GM18507 (cell line): ENCODE measurements around the gene CSF2.

ENCODE experiments used
- DNase-seq: peaks from one replicate; pipeline ENCODE4 v3.0.0; 2011; ENCODE audit warnings: low read depth; ENCODE audit not compliant: insufficient read length; ENCODE audit errors: extremely low spot score
- FAIRE-seq: peaks from 2 replicates; lab custom pipeline; 2011; peaks lifted over from hg19 to GRCh38; lab: Jason Lieb, UNC

CSF2 gene

DNA sequence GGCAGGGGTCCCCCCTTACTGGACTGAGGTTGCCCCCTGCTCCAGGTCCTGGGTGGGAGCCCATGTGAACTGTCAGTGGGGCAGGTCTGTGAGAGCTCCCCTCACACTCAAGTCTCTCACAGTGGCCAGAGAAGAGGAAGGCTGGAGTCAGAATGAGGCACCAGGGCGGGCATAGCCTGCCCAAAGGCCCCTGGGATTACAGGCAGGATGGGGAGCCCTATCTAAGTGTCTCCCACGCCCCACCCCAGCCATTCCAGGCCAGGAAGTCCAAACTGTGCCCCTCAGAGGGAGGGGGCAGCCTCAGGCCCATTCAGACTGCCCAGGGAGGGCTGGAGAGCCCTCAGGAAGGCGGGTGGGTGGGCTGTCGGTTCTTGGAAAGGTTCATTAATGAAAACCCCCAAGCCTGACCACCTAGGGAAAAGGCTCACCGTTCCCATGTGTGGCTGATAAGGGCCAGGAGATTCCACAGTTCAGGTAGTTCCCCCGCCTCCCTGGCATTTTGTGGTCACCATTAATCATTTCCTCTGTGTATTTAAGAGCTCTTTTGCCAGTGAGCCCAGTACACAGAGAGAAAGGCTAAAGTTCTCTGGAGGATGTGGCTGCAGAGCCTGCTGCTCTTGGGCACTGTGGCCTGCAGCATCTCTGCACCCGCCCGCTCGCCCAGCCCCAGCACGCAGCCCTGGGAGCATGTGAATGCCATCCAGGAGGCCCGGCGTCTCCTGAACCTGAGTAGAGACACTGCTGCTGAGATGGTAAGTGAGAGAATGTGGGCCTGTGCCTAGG lies at the start of gene CSF2:
Gene CSF2, plus strand, starts transcription at position 559 of the 783 bp plus-strand sequence. Its CDS starts 35 bp downstream, at position 594.
- FAIRE-seq, result no peak
- no peak for DNase-seq

DNA sequence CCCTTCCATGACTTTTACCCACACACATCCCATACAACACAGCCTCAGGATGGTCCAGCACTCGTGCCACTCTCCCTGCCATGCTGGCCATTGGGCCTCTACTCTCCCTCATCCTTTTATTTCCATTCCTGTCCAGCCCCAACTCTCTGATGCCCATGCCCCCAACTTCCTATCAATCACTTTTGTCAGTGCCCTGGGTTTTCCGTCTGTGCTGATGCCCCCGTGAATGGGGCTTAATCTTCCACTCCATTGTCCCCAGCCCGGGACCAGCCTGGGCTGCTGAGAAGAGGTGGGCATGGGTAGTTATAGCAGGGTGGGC lies 49.5 kb upstream of the CSF2 start:
- FAIRE-seq, result no peak
- DNase-seq, result no peak

DNA sequence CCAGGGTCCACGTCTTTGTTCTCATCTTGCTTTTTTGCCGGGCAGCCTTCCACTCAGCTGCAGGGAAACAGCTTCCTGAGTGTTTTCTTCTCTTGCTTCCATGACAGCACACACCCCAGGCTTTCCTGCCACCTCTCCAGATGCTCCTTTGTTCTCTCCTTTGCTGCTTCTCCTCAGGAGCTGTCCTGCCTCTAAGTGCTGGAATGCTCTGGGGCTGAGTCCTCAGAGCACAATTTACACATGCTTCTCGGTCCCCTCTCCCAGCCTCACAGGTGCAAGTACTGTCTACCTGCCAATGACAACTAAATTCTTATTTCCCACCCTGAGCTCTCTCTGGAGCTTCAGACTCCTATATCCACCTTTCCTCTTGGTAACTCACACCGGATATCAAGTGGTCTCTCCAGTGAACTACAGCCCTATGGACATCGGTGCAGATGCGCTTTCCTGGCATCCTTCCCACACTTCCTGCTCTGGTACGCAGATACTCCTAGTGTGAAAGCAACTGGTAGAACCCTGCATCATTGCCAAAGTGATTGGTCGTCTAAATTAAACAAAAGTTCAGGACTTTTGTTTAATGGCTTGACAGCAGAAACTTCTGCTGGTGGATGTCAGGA lies 48.7 kb upstream of the CSF2 start:
- DNase-seq, result no peak
- no peak for FAIRE-seq

DNA sequence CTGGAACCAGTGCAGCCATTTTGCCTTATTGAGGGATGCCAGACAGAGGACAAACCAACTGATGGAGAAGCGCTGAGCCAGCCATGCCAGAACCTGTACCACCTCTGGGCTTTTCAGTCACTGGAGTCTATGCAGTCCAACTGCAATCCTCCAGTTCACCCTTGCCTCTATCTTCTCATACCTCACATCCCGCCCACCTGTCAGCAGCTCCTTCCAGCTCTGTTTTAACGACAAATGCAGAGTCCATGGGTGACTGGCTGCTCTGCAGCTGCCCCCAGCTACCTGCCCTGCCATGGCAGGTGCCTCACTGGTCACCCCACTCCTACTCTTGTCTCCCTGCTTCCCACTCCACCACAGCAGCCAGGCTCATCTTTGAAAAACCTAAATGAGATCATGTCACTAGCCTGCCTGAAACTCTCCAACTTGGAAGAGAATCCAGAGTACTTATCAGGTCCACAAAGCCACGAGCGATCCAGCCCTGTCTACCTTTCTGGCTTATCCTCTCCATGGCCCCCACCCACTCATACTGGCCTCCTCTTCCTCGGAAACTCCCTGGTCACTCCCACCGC lies 48.1 kb upstream of the CSF2 start:
- DNase-seq (no peak), FAIRE-seq (no peak)

DNA sequence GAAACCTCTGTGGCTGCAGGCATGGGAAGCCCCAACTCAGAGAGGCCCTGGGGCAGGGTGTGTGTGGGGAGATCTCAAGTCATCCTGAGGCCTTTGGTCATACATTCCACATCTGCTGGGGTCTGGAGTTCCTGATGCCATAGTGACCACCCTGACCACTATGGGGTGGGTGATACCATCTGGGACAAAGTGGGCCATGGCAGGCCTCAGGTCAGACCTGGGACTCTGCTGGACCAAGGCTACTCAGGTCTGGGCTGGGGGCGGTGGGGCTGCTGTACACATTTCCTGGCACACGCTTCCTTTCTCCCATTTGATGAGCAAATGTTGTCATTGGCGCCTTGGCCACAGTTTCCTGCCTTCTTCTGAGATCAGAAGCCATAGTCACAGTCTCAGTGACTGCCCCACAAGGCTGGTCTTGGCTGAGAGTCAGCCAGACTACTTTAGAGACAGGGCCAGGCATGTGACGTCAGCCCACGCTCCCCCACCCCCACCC lies 47.0 kb upstream of the CSF2 start:
- DNase-seq (no peak), FAIRE-seq (no peak)

DNA sequence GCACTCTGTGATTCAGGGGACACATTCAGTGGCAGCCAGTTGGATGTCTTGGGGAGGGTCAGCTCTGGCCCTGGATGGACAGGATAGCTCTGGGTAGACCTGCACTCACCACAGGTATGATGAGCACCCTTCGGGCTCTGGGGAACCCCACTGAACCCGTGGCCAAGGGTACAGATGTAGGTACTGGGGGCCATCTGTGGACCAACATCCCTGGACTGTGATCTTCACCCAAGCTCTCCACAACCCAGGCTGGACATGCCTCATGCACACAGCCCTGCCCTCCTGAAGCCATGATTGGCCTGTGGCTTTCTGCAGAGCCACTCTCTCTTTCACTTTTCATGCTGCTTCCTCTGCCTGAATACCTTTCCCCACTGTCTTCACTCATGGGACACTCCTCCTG lies 46.6 kb upstream of the CSF2 start:
- DNase-seq (no peak), FAIRE-seq (peak; percentile 15)

DNA sequence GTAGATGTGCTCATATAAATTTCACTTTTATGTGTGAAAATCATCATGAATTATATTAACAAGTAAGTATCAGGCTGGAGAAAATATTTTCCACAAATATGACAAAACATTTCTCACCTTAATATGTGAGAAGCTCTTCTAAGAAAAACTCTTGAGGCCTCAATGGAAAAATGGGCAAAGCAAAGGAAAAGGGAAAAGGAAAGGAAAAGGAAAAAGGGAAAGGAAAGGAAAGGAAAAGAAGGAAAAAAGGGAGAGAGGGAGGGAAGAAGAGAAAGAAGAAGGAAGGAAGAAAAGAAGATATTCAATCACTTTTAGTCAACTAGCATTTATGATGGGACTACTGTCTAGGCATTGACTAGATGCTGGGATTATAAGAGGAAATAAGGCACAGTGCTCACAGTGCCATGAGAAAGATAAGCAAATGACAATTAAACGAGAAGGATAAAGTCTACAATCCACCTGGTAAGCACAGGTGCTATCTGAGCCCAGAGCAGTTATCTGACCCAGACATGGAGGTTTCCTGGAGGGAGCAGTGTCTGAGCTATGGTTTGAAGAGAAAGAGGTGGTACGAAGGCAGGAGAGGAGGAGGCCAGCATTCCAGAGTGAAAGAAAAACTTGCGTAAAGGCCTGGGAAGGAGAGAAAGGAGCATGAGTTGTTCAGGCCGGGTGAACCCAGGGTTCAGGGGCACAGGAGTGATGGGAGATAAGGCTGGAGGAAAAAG lies 43.8 kb upstream of the CSF2 start:
- no peak for FAIRE-seq
- DNase-seq, result no peak

DNA sequence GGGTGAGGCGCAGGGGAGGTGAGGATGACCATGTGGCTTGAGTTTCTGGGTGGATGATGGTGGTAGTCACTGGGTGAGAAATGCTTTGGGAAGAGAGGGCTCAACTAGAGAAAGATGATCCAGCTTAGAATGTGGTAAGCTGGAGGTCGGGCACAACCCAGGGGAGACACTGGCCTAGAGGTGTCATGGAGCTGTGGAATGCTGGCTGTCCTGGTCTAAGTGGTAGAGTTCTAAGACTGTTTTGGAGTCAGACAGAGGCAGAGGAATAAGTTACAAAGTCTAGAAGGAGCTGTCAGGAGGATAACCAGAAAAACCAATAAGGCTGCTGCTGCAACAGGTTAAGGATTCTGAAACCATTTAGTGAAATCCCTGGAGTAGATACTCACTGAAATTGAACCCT lies 43.0 kb upstream of the CSF2 start:
- FAIRE-seq (no peak), DNase-seq (no peak)

DNA sequence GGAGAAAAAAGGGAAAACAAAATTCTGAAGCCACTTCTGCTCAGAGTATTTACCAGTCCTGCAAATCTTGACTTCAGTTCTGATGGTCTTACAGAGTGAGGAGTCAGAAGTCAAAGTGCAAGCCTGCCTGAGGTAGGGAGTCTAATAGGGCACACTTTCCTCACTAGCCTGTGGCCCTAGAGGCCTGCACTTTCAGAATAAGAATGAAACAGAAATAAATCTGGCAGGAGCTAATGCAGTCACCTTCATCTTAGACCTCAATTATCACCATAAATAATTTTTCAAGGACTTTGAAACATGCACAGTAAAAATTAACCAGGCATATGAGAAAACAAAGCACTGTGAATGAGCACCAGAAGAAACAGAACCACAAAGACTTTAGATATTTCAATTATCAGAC lies 41.4 kb upstream of the CSF2 start:
- no peak for DNase-seq
- no peak for FAIRE-seq

DNA sequence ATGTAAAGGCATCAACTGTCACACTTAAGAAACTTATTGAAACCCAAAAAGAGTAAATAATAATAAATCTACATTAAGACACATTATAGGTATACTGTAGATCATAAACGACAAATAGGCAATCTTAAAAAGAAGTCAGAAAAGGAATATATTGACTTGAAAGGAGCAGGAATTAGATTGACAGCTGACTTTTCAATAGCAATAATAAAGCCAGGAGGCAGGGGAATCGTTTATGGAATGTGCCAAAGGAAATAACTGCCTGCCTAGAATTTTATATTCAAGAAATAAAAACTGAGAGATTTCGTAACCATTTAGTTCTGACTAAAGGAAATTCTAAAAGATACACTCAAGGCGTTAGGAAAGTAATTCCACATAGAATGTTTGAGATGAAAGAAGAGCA lies 40.5 kb upstream of the CSF2 start:
- FAIRE-seq (no peak), DNase-seq (no peak)

DNA sequence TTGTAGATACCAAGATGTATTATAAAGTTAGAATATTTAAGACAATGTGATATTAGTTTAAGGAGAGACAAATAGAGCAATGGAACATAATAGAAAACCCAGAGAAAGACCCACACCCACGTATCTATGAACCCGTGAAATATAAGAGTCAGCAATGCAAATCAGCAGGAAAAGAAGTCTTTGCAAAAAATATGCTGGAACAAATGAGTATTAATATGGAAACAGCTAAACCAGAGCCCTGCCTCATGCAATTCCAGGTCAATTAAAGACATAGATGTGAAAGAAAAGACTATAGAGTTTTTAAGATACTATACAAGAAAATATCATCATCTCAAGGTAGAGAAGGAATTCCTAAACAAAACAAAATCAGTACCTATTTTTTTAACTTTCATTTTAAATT lies 36.2 kb upstream of the CSF2 start:
- FAIRE-seq (no peak), DNase-seq (no peak)

DNA sequence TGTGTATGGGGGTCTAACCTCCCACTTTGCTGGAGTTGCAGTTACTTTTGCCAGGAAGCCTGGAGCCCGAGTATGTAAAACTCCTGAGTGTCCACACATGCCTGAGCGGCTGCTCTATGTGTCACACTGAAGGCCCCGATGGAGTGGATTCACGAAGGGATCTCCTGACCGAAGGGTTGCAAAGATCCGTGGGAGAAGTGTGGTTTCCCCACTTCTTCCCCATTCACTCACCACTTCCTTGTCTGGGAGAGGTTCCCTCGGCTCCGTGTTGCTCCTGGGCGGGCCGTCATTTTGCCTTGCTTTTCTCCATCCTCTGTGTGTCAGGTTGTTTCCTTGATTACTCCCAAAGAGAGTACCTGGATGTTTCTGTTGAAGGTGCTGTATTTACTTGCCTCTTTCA lies 29.4 kb upstream of the CSF2 start:
- DNase-seq (no peak), FAIRE-seq (no peak)

DNA sequence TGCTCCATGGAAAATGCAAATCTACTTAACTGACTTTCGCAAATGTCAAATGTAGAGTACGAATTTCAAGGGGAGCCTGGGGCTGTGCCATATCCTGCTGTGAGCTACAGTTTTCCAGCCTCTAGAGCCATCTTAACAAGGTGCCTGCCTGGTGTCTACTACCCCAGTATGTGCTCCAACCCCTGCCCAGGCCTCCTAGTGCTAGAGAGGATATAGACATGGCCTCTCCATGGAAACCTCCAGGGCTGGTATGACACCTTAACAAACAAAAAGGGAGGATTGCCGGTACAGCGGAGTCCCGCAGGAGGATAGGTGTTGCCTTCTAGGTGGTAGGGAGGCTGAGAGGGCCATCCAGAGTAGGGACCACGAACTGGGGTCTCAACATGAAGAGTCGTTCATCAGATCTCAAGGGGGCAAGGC lies 26.7 kb upstream of the CSF2 start:
- no peak for FAIRE-seq
- DNase-seq, result no peak

DNA sequence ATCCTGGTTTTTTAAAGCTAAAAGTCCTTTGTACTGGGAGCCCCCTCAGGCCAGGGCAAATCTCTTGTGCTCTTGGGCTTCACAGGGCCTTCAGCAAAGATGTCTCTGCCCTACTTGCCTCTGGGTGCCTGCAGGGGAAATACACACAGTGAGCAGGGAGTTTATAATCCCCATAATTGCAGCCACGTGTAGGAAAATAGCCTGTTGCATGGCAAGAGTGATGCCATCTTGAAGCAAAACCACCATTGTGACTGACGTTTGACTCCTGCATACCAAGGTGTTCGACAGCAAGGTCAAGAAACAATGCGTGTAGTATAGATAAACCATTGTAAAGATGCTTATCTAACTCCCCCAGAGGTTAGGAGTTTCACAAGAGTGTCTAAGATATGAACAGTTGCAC lies 24.5 kb upstream of the CSF2 start:
- FAIRE-seq, result no peak

DNA sequence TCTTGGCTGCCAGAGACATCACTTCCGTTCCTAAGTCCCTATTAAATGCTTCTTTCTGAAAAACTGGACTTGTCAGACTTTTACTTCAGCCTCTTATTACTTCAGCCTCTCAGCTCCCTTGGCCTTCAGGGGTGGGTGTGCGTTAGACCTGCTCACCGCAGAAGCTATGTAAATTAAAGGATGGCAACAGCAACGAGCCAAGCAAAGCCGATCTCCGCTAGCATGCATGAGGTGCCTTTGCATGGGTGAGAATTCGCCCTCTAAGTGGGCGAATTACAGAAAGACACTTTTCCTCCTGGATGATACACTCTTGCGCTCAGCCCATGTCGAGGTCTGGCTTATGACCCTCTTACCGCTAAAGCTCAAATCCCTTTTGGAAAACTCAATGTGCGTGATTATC lies 24.0 kb upstream of the CSF2 start:
- DNase-seq, result no peak
- FAIRE-seq, result no peak

More for the DNA sequence above, 24.5 kb upstream of the CSF2 start:
- no peak for DNase-seq

DNA sequence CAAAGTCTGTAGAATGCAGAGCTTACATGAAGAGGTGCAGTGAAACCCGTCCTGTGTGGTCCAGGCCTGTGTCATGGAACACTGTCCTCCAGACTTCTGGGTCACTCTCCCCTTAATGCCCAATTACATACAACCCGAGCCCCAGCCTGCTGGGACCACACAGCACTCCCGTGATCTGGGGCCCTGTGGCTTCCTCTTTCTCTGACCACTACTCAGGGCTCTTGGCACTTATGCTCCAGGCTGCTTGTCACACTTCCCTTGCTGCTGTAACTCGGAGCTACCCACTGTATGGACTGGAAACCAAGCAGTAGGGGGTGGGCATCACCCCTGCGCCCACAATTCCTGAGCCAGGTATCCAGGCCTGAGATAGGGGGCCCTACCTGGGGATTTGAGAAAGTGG lies 23.5 kb upstream of the CSF2 start:
- DNase-seq (no peak), FAIRE-seq (no peak)

DNA sequence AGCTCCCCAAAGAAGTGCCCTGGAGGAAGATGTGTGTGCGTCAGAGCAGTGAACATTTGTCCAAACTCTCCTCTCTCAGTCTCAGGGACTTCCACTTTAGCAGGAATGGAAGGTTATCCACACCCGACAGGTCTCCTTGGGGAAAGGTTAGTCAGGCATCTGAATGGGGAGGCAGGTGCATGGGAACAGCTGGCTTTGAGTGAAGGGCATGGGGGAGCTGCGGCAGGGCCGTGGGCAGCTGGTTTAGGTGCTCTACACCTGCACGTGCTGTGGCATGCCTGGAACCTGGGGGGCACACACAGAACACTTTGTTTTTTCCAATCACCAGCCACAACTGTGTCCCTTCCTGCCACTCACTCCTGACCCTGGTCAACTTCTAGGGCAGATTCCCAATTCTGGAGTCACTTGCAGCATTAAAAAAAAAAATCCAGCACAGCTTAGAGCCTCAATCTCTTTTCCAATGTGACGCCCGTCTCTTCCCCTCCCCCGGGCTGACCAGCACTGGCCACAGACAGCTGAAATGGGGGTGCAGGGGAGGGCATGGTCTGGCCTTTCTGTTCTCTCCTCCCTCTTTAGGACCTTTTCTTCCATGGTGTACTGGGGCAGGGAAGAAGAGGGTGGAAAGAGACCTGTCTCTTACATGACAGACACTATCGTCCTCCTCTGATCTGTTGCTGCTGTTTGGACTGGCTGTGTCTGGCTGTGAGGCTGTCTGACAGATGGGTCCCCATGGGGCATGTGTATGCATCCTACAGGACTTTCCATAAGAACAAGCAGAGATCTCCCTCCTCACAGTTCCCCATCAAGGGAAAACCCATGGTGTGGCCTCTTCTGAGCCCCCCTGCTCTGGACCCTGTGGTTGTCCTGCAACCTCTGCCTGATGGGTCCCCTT lies 22.7 kb upstream of the CSF2 start:
- DNase-seq (no peak), FAIRE-seq (no peak)

DNA sequence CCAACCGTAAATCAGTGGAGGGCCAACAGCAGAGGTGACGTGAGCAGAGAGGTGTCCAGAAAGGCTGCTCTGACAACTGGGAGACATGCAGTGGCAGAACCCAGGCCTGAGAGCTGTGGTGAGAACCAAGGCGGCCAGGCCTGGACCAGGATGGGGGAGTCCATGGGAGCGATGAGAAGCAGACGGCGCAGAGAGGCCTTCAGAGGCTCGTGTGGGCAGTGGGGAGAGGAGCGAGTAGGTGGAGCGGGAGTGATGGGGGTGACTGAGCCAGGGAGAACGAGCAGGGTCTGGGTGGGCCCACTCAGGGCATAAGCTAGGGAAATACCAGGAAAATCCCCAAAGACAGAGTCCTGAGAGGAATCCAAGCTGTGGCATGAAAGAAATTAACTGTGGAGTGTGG lies 21.1 kb upstream of the CSF2 start:
- FAIRE-seq, result no peak
- DNase-seq, result no peak

DNA sequence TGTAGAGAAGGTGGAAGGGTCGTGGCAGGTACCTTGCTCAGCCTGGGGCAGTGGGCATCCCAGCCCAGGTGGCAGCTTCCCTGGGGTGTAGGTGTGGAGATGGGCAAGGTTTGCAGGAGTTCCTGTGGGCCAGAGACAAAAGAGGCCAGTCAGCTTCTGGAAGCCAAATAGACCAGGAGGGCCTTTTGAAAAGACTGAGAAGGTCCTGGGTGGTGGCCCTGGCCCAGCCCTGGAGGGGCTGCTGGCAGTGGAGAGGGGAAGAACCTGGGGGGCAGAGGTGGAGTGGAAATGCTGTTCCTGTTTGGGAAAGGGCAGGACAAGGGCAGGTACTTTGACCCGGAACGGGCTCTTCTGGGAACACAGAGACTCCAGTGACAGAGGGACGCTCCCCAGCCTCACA lies 20.1 kb upstream of the CSF2 start:
- no peak for FAIRE-seq
- no peak for DNase-seq
